ENCODE results near the gene SH3PXD2A.

Gene SH3PXD2A

DNA sequence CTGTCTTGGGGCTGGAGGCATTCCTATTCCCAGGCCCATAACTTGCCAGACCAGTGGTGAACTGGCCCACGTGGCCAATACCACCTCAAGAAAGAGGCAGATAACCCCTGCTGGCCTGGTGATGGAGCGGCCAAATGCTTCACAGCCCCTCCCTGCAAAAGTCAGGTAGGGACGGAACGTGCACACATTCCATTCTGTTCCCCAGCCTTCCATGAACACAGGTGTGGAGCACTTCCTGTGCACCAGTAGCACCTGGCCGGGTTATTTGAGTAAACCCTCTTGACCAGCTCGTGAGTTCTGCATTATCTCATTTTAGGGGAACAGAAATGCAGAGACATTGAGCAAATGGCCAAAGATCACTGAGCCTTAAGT is 134.4 kb downstream of the SH3PXD2A start:
- no peak for DNase-seq (ENCODE audit: low read depth, low spot score)
- no peak overlapping the region for H3K4me3 ChIP-seq (ENCODE audit: low read depth, low read length)
- in situ Hi-C loops (cut with HindIII; ENCODE audit: low sequenced_read_pairs), result no loop called here
- TF ChIP-seq, protein P1, sequence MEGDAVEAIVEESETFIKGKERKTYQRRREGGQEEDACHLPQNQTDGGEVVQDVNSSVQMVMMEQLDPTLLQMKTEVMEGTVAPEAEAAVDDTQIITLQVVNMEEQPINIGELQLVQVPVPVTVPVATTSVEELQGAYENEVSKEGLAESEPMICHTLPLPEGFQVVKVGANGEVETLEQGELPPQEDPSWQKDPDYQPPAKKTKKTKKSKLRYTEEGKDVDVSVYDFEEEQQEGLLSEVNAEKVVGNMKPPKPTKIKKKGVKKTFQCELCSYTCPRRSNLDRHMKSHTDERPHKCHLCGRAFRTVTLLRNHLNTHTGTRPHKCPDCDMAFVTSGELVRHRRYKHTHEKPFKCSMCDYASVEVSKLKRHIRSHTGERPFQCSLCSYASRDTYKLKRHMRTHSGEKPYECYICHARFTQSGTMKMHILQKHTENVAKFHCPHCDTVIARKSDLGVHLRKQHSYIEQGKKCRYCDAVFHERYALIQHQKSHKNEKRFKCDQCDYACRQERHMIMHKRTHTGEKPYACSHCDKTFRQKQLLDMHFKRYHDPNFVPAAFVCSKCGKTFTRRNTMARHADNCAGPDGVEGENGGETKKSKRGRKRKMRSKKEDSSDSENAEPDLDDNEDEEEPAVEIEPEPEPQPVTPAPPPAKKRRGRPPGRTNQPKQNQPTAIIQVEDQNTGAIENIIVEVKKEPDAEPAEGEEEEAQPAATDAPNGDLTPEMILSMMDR (IDR thresholded peaks at IDR 0.05; ENCODE audit: low read depth, low read length), result no peak

DNA sequence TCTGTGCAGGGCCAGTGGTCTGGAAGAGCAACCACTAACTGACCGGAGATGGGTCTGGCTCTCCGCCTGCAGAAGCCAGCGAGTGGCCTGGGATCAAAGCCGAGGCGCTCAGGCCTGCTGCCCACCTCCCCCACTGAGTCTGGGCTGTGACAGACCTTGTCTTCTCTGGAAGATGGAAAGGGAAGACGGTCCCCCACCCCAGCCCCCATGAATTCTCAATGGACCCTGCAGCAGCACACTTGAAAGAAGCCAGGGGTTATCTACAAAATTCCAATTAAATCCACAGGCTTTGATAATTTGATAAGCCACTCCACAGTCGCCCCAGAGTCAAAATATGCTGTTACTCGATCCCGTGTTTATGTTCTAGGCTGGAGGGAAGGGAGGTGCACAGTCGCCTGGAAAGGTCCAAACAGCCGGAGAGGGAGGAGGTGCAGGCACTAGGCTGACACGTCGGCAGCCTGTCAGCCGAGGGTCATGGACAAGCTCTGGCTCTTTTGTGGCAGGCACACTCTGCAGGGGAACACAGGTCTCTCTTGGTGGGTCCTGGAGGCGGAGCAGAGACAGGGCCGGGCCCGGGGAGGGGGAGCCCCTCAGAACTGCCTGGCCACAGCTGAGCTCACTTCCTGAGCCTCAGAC is 134.9 kb downstream of the SH3PXD2A start:
- TF ChIP-seq, protein P1 (IDR thresholded peaks at IDR 0.05; ENCODE audit: low read depth, low read length), result no peak
- in situ Hi-C loops (cut with HindIII; ENCODE audit: low sequenced_read_pairs), result no loop called here
- no peak for DNase-seq (ENCODE audit: low read depth, low spot score)
- H3K4me3 ChIP-seq (ENCODE audit: low read depth, low read length), result no peak overlapping the region

GRCh38 chr10:103719036-103719435 is 136.3 kb downstream of the SH3PXD2A start:
- no peak for DNase-seq (ENCODE audit: low read depth, low spot score)
- H3K4me3 ChIP-seq (ENCODE audit: low read depth, low read length), result no peak overlapping the region
- in situ Hi-C loops (cut with HindIII; ENCODE audit: low sequenced_read_pairs), result no loop called here
- TF ChIP-seq, protein P1 (IDR thresholded peaks at IDR 0.05; ENCODE audit: low read depth, low read length), result no peak

DNA sequence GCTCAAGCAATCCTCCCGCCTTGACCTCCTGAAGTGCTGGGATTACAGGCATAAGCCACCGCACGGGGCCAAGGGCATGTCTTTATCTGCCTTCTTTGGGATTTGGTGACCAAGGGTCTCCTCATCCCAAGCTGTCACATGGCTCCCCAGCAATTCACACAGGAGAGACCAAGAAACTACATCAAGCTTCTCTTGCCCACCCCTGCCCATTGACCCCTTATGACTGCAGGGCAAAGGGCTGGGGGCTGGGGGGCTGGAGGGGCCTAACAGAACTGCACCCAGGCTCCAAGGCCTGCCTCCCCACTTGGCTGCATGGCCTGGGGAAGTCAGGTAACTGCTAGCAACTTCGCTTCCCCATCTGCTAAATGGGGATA is 137.1 kb downstream of the SH3PXD2A start:
- no peak for DNase-seq (ENCODE audit: low read depth, low spot score)
- in situ Hi-C loops (cut with HindIII; ENCODE audit: low sequenced_read_pairs), result no loop called here
- TF ChIP-seq, protein P1 (IDR thresholded peaks at IDR 0.05; ENCODE audit: low read depth, low read length), result no peak
- H3K4me3 ChIP-seq (ENCODE audit: low read depth, low read length), result no peak overlapping the region

DNA sequence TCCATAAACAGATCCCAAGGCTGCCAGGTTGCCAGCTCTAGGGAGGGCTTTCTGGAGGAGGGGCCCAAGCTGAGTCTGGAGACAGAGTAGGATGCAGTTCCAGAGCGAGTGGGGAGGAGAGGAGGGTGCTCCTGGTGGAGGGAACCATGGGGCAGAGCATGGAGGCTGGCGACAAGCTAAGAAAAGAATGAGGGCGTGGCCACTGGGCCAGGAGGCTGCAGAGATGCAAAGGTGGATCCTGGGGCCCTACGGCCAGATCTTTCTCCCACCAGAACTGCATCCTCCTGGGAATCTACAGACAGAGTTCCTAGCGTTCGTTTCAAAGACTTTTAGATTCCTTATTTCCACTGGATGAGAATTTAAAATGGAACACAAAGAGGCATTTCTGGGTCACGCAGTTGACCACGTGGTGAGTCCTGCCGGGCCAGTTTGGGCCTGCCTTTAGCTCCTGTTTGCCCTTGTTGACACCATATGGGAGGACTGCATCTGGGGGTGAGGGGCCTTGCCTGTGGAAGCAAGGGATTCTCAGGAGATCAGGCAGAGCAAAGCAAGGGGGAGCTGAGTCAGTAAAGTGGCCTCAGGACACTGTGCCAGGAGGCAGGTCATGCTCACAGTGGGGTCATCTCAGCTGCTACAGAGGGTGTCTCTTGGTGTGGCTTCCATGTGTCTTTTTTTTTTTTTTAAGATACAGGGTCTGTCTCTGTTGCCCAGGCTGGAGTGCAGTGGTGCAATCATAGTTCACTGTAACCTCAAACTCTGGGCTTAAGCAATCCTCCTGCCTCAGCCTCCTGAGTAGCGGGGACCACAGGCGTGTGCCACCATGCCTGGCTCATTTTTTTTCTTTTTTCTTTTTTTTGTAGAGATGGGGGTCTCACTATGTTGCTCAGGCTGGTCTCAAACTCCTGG is 137.8 kb downstream of the SH3PXD2A start:
- DNase-seq (ENCODE audit: low read depth, low spot score), result no peak
- no peak overlapping the region for H3K4me3 ChIP-seq (ENCODE audit: low read depth, low read length)
- TF ChIP-seq, protein P1 (IDR thresholded peaks at IDR 0.05; ENCODE audit: low read depth, low read length), result no peak
- in situ Hi-C loops (cut with HindIII; ENCODE audit: low sequenced_read_pairs), result no loop called here

DNA sequence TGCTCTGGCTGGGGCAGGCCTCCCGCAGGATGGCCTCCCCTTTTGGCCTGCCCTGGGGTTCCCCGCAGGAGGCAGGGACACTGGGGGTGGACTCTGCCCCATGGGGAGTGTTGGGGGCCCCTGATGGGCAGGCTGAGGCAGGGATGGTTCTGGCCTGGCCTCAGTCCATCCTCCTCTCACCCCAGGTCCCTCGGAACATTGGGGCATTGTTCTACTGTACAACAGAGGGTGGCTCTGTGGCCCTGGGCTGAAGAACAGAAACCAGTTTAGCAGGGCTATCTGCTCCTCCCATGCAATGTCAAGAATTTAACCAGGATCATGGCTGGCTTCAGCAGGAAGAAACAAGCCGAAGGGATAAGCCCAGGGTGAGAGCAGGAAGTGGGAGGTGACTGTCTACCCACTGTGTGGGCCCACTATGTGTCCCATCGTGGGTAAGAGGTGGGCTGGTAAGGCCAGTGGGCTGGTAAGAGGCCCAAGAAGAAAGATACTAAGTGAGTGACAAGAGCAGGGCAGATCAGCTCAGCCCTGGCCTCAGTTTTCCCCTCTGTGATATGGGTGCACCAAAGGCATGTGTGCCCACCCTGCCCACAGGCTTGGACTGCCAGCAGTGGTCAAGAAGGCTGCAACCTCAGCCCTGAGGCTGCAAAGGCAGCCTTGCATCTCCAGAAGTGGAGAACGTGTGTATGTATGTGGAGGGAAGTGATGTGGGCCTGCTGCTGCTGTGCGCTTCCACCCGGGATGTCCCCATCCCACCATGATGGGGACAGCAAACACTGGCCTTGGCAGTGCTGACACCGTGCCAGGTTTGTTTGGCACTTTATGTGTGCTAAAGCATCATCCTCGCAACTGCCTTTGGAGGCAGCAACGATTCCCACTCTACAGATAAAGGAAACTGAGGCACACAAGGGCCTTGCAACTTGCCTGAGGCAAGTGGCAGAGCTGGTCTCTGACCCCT is 138.9 kb downstream of the SH3PXD2A start:
- no peak overlapping the region for H3K4me3 ChIP-seq (ENCODE audit: low read depth, low read length)
- no peak for DNase-seq (ENCODE audit: low read depth, low spot score)
- TF ChIP-seq, protein P1 (IDR thresholded peaks at IDR 0.05; ENCODE audit: low read depth, low read length), result no peak
- in situ Hi-C loops (cut with HindIII; ENCODE audit: low sequenced_read_pairs), result no loop called here
